ENCODE measurements around the gene EPC1. TPM values are rescaled to one million over a fixed set of nuclear protein-coding genes. Genes with fewer than 3 reads are reported as not detected.

The EPC1 gene
- total RNA-seq, 1 donor from 2014 or later, result 51.0 TPM

- H3K27me3 Mint-ChIP-seq (ENCODE audit: unreplicated experiment), result no peaks in the 10 kb centered on the region
- H3K36me3 Mint-ChIP-seq (ENCODE audit: unreplicated experiment), result no peaks in the 10 kb centered on the region
- H3K27ac Mint-ChIP-seq (ENCODE audit: unreplicated experiment), result peak overlapping the region; percentile 3
- TF ChIP-seq CTCF (IDR thresholded peaks at IDR 0.05; ENCODE audit: partially characterized antibody, unreplicated experiment), result no peak
- DNase-seq, result no peak
- H3K4me1 Mint-ChIP-seq (ENCODE audit: low read depth, unreplicated experiment), result peaks cover 52% of the 10 kb centered on the region
- H3K9me3 Mint-ChIP-seq (ENCODE audit: unreplicated experiment), result peaks cover 2% of the 10 kb centered on the region
- H3K4me3 Mint-ChIP-seq (ENCODE audit: unreplicated experiment), result no peak overlapping the region
Measured at GRCh38 chr10:32329061-32329460, 17.9 kb downstream of the EPC1 start.

GRCh38 chr10:32328499-32328898 is 18.5 kb downstream of the EPC1 start:
- Mint-ChIP-seq H3K27ac (ENCODE audit: unreplicated experiment) (peak overlapping the region; percentile 72), H3K4me1 (ENCODE audit: low read depth, unreplicated experiment) (peaks cover 46% of the 10 kb centered on the region)
- TF ChIP-seq CTCF (IDR thresholded peaks at IDR 0.05; ENCODE audit: partially characterized antibody, unreplicated experiment), result no peak

GRCh38 chr10:32327364-32327691 is 19.6 kb downstream of the EPC1 start:
- Mint-ChIP-seq H3K9me3 (ENCODE audit: unreplicated experiment) (peaks cover 2% of the 10 kb centered on the region), H3K36me3 (ENCODE audit: unreplicated experiment) (no peaks in the 10 kb centered on the region), H3K27me3 (ENCODE audit: unreplicated experiment) (no peaks in the 10 kb centered on the region), H3K27ac (ENCODE audit: unreplicated experiment) (peak overlapping the region; percentile 7), H3K4me1 (ENCODE audit: low read depth, unreplicated experiment) (peaks cover 39% of the 10 kb centered on the region), H3K4me3 (ENCODE audit: unreplicated experiment) (no peak overlapping the region)
- DNase-seq, result no peak
- no peak for TF ChIP-seq CTCF (IDR thresholded peaks at IDR 0.05; ENCODE audit: partially characterized antibody, unreplicated experiment)

More at GRCh38 chr10:32328499-32328898, 18.5 kb downstream of the EPC1 start:
- DNase-seq, result no peak
- Mint-ChIP-seq H3K36me3 (ENCODE audit: unreplicated experiment) (no peaks in the 10 kb centered on the region), H3K9me3 (ENCODE audit: unreplicated experiment) (peaks cover 2% of the 10 kb centered on the region), H3K4me3 (ENCODE audit: unreplicated experiment) (peak overlapping the region; percentile 14), H3K27me3 (ENCODE audit: unreplicated experiment) (no peaks in the 10 kb centered on the region)

- H3K27ac Mint-ChIP-seq (ENCODE audit: unreplicated experiment), result peak overlapping the region; percentile 7
- peaks cover 35% of the 10 kb centered on the region for H3K4me1 Mint-ChIP-seq (ENCODE audit: low read depth, unreplicated experiment)
- H3K27me3 Mint-ChIP-seq (ENCODE audit: unreplicated experiment), result no peaks in the 10 kb centered on the region
- no peaks in the 10 kb centered on the region for H3K36me3 Mint-ChIP-seq (ENCODE audit: unreplicated experiment)
- no peak for TF ChIP-seq CTCF (IDR thresholded peaks at IDR 0.05; ENCODE audit: partially characterized antibody, unreplicated experiment)
- no peak overlapping the region for H3K4me3 Mint-ChIP-seq (ENCODE audit: unreplicated experiment)
- DNase-seq, result no peak
- H3K9me3 Mint-ChIP-seq (ENCODE audit: unreplicated experiment), result peaks cover 2% of the 10 kb centered on the region
Measured at GRCh38 chr10:32326680-32327363, 20.1 kb downstream of the EPC1 start.

GRCh38 chr10:32326119-32326518 is 20.8 kb downstream of the EPC1 start:
- H3K27me3 Mint-ChIP-seq (ENCODE audit: unreplicated experiment), result no peaks in the 10 kb centered on the region
- DNase-seq, result no peak
- TF ChIP-seq CTCF (IDR thresholded peaks at IDR 0.05; ENCODE audit: partially characterized antibody, unreplicated experiment), result no peak
- H3K4me3 Mint-ChIP-seq (ENCODE audit: unreplicated experiment), result no peak overlapping the region
- H3K9me3 Mint-ChIP-seq (ENCODE audit: unreplicated experiment), result peaks cover 2% of the 10 kb centered on the region
- H3K4me1 Mint-ChIP-seq (ENCODE audit: low read depth, unreplicated experiment), result peaks cover 35% of the 10 kb centered on the region
- H3K27ac Mint-ChIP-seq (ENCODE audit: unreplicated experiment), result no peak overlapping the region
- H3K36me3 Mint-ChIP-seq (ENCODE audit: unreplicated experiment), result no peaks in the 10 kb centered on the region
